ENCODE data around the gene PECR.

DNA sequence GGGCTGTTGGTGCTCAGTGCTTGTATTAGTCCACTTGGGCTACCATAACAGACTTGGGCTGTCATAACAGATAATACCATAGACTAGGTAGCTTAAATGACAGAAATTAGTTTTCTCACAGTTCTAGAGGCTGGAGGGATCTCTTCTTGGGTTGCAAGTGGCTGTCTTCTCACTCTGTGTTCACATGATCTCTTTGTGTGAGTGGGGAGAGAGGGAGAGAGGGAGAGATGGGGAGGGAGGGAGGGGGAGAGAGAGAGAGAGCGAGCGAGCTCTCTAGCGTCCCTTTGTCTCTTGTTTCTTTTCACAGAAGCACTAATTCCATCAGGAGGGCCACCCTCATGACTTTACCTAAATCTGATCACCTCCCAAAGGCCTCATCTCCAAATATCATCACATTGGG lies 23.1 kb upstream of the PECR start:
- TF ChIP-seq POLR2AphosphoS5 (IDR thresholded peaks at IDR 0.05; ENCODE audit: borderline replicate concordance, low read depth, low read length), result no peak
- no peak for TF ChIP-seq EZH2 (IDR thresholded peaks at IDR 0.05)
